Measurements from ENCODE around the gene RPL27. TPM values are rescaled to one million over a fixed set of nuclear protein-coding genes. Genes with fewer than 3 reads are reported as not detected.
A peak's percentile ranks its signal among the peaks of the same experiment; 100 is the strongest.

Gene RPL27
- total RNA-seq (902 and 1,145 TPM in 2 replicates), polyA plus RNA-seq (3,313 and 3,346 TPM in 2 replicates), polyA minus RNA-seq (ENCODE audit: low replicate concordance) (356 and 613 TPM in 2 replicates)
- polyA plus RNA-seq (2012) = 3,178 and 3,776 TPM in 2 replicates

DNA sequence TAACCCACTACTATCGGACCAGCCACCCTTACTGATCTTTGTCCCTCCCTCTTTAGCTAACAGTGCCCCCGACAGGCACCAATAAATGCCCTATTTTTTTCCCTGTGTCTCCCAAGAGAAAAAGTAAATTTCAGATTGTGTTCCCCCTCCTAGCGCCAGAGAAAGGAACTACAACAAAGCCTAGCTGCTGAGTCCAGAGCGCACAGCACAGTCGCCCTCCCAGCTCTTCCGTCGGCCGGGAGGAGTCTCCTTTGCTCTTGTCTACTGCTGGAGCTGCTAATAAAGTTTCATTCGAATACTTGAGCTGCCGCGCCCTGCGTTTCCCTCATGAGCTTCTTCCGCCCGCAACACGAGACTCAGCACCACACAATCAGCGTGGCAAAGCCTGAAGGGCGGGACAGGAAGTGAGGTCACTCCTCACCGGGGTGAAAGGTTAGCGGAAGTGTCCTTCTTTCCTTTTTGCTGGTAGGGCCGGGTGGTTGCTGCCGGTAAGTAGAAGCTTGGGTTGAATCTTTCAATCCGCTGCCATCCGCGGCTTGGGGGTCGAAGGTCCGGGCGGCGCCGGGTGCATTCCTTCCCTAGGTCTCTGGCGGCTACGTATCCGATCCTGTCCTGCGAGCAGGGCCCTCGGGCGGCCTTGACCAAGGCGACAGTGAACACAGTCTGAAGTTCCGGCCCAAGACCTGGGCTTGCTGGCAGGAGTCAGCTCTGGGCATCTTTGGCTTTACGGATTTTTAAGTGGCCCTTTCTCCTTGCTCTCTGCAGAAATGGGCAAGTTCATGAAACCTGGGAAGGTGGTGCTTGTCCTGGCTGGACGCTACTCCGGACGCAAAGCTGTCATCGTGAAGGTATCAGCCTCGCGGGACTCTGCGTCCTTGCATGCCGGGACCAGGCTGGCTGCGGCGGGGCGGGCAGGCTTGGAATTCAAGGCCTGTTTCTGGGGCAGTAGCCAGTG is at the start of gene RPL27:
RPL27 (plus strand) TSS at position 436 of the 955 bp plus-strand sequence; CDS start at position 768, 332 bp downstream.
- Histone ChIP-seq H3K4me2 (ENCODE audit: extremely low read depth, insufficient read depth, low read length) (peak within 1 kb of the TSS; percentile 99), H3K27me3 (ENCODE audit: control insufficient read depth, insufficient read depth, low read length) (no peaks in the 10 kb centered on the region), H3K9ac (ENCODE audit: insufficient read depth, low read length) (peak within 1 kb of the TSS; percentile 85), H3K4me3 (replicated peaks in 1 of 4; ENCODE audit: control extremely low read depth in 1 of 4, insufficient read depth in 1 of 4, low read depth in 3 of 4, low read length in 4 of 4) (peak within 1 kb of the TSS; percentile 77 to 99 (median 86)), H3K27ac (ENCODE audit: insufficient read depth, low read length) (peak within 1 kb of the TSS; percentile 95), H3K4me1 (ENCODE audit: control insufficient read depth, extremely low read depth, insufficient read depth, low read length) (peaks cover 11% of the 10 kb centered on the region), H3K36me3 (ENCODE audit: control insufficient read depth, insufficient read depth, low read length) (peaks cover 16% of the 10 kb centered on the region), H4K20me1 (ENCODE audit: control insufficient read depth, extremely low read depth, insufficient read depth, low read length) (peaks cover 2% of the 10 kb centered on the region), H3K9me3 (ENCODE audit: control insufficient read depth, insufficient read depth, low read depth, low read length) (no peaks in the 10 kb centered on the region), H3K79me2 (ENCODE audit: control insufficient read depth, insufficient read depth, low read length) (peaks cover 28% of the 10 kb centered on the region), H2AFZ (ENCODE audit: low read length) (peak within 1 kb of the TSS; percentile 90)
- peak; percentile 100 for DNase-seq (ENCODE audit: low read depth in 2 of 2)
- TF ChIP-seq, protein P1, sequence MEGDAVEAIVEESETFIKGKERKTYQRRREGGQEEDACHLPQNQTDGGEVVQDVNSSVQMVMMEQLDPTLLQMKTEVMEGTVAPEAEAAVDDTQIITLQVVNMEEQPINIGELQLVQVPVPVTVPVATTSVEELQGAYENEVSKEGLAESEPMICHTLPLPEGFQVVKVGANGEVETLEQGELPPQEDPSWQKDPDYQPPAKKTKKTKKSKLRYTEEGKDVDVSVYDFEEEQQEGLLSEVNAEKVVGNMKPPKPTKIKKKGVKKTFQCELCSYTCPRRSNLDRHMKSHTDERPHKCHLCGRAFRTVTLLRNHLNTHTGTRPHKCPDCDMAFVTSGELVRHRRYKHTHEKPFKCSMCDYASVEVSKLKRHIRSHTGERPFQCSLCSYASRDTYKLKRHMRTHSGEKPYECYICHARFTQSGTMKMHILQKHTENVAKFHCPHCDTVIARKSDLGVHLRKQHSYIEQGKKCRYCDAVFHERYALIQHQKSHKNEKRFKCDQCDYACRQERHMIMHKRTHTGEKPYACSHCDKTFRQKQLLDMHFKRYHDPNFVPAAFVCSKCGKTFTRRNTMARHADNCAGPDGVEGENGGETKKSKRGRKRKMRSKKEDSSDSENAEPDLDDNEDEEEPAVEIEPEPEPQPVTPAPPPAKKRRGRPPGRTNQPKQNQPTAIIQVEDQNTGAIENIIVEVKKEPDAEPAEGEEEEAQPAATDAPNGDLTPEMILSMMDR (conservative IDR thresholded peaks at IDR 0.05 in 1 of 2, IDR thresholded peaks at IDR 0.05 in 1 of 2; ENCODE audit: low read depth in 1 of 2, low read length in 2 of 2) = peak; percentile 84 to 89
- no peak for TF ChIP-seq EZH2 (IDR thresholded peaks at IDR 0.05; ENCODE audit: low read length, missing control alignments)

DNA sequence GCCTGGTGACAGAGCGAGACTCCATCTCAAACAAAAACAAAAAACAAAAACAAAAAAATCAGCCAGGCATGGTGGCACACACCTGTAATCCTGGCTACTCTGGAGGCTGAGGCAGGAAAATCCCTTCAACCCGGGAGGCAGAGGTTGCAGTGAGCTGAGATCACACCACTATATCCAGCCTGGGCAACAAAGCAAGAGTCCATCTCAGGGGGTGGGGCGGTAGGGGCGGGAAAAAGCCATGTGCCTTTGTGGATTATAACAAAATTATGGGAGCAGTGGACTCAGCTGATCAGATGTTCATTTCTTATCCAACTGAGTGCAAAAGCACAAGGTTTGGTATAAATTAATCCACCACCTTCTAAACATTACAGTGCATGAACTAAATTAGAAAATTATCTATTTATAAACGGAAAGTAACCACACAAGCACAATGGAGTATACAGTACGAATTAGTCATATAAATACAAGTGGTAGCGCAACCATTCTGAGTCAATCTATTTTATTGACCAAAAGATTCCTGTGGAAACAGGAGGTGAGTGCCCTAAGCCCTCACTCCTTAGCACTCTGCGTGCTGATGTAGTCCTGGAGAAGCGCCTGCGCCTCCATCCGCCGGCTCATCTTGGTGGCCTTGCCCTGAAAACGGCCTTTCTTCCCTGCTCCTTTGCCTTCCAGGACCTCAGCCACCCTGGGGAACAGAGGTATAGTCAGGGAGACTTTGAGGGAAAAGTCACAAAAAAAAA is 48.0 kb upstream of the RPL27 start:
- TF ChIP-seq, protein P1 (conservative IDR thresholded peaks at IDR 0.05 in 1 of 2, IDR thresholded peaks at IDR 0.05 in 1 of 2; ENCODE audit: low read depth in 1 of 2, low read length in 2 of 2) = no peak
- TF ChIP-seq EZH2 (IDR thresholded peaks at IDR 0.05; ENCODE audit: low read length, missing control alignments) = no peak
- DNase-seq (ENCODE audit: low read depth in 2 of 2) = peak; percentile 38 to 51
- no peaks in the 10 kb centered on the region for H3K79me2 ChIP-seq (ENCODE audit: control insufficient read depth, insufficient read depth, low read length)
- H4K20me1 ChIP-seq (ENCODE audit: control insufficient read depth, extremely low read depth, insufficient read depth, low read length) = no peaks in the 10 kb centered on the region
- no peak overlapping the region for H3K27ac ChIP-seq (ENCODE audit: insufficient read depth, low read length)
- peaks cover 15% of the 10 kb centered on the region for H3K36me3 ChIP-seq (ENCODE audit: control insufficient read depth, insufficient read depth, low read length)
- H2AFZ ChIP-seq (ENCODE audit: low read length) = no peak overlapping the region
- H3K9me3 ChIP-seq (ENCODE audit: control insufficient read depth, insufficient read depth, low read depth, low read length) = no peaks in the 10 kb centered on the region
- H3K4me2 ChIP-seq (ENCODE audit: extremely low read depth, insufficient read depth, low read length) = peak overlapping the region; percentile 35
- no peaks in the 10 kb centered on the region for H3K4me1 ChIP-seq (ENCODE audit: control insufficient read depth, extremely low read depth, insufficient read depth, low read length)
- H3K9ac ChIP-seq (ENCODE audit: insufficient read depth, low read length) = no peak overlapping the region
- H3K27me3 ChIP-seq (ENCODE audit: control insufficient read depth, insufficient read depth, low read length) = no peaks in the 10 kb centered on the region
- H3K4me3 ChIP-seq (replicated peaks in 1 of 4; ENCODE audit: control extremely low read depth in 1 of 4, insufficient read depth in 1 of 4, low read depth in 3 of 4, low read length in 4 of 4) = no peak overlapping the region

DNA sequence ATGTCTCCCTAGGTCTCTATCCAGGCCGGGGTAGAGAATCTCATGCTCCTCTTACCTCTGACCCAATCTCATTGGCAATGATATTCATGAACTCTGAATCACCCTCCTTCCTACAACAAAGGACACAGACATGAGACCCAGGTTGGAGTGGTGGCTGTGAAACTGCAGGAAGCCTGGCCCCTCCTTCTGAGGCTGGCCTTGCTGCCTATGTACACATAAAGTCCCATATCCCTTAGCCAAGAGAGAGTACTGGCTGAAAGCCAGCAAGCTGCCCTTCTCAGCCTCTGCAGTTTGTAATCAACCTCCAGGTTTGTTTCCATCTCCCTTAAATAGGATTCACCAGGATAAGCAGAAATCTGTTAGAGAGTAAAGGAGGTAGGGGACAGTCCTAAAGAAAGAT is 44.5 kb upstream of the RPL27 start:
- TF ChIP-seq, protein P1 (conservative IDR thresholded peaks at IDR 0.05 in 1 of 2, IDR thresholded peaks at IDR 0.05 in 1 of 2; ENCODE audit: low read depth in 1 of 2, low read length in 2 of 2) = no peak
- no peak for TF ChIP-seq EZH2 (IDR thresholded peaks at IDR 0.05; ENCODE audit: low read length, missing control alignments)
- Histone ChIP-seq H3K4me2 (ENCODE audit: extremely low read depth, insufficient read depth, low read length) (no peak overlapping the region), H3K36me3 (ENCODE audit: control insufficient read depth, insufficient read depth, low read length) (peaks cover 19% of the 10 kb centered on the region), H2AFZ (ENCODE audit: low read length) (no peak overlapping the region), H3K4me1 (ENCODE audit: control insufficient read depth, extremely low read depth, insufficient read depth, low read length) (no peaks in the 10 kb centered on the region), H3K4me3 (replicated peaks in 1 of 4; ENCODE audit: control extremely low read depth in 1 of 4, insufficient read depth in 1 of 4, low read depth in 3 of 4, low read length in 4 of 4) (no peak overlapping the region), H3K27me3 (ENCODE audit: control insufficient read depth, insufficient read depth, low read length) (no peaks in the 10 kb centered on the region), H3K27ac (ENCODE audit: insufficient read depth, low read length) (no peak overlapping the region), H3K9ac (ENCODE audit: insufficient read depth, low read length) (no peak overlapping the region), H3K79me2 (ENCODE audit: control insufficient read depth, insufficient read depth, low read length) (no peaks in the 10 kb centered on the region), H3K9me3 (ENCODE audit: control insufficient read depth, insufficient read depth, low read depth, low read length) (no peaks in the 10 kb centered on the region), H4K20me1 (ENCODE audit: control insufficient read depth, extremely low read depth, insufficient read depth, low read length) (no peaks in the 10 kb centered on the region)
- no peak for DNase-seq (ENCODE audit: low read depth in 2 of 2)
